ENCODE data around the gene STPG1.
A peak's percentile ranks its signal among the peaks of the same experiment; 100 is the strongest.

- TF ChIP-seq POLR2A (IDR thresholded peaks at IDR 0.05) = no peak
- peak in 1 of 7 experiments; percentile 3 for TF ChIP-seq CTCF (IDR thresholded peaks at IDR 0.05)
- peak in 1 of 3 donors; percentile 63 for TF ChIP-seq POLR2AphosphoS5 (IDR thresholded peaks at IDR 0.05)
These were observed 3.2 kb upstream of the STPG1 start for GRCh38 chr1:24416666-24417391.

All from stomach (tissue), 4 donors.